GM12878 (cell line): ENCODE results near the gene ABCF3. TPM values are rescaled to one million over a fixed set of nuclear protein-coding genes. Genes with fewer than 3 reads are reported as not detected.

ENCODE experiments used
- ATAC-seq: fragments of 200-7000 bp; cut with Tn5 transposase; 3 replicates; pipeline ENCODE4 v1.9.1; 2020; ENCODE audit warnings: mild to moderate bottlenecking, moderate library complexity
- BruUV-seq: library from RNA; stranded (reverse); fragments of 400-500 nt; replicated peaks from 2 replicates; lab custom pipeline; 2021; lab: Mats Ljungman, UMichigan
- CTCF ChIA-PET: fragments of 300-600 bp; sonication (Branson Sonifier 250); formaldehyde crosslinking; extraction: SDS; loops from one replicate; lab custom pipeline; 2021; ENCODE audit warnings: inconsistent platforms; lab: Yijun Ruan, JAX
- POLR2A ChIA-PET: fragments of 350-600 bp; formaldehyde crosslinking; extraction: SDS; loops from one replicate; lab custom pipeline; 2021; ENCODE audit warnings: inconsistent platforms; lab: Charles Lee
- RAD21 ChIA-PET: fragments of 300-600 bp; sonication (Branson Sonifier 250); formaldehyde crosslinking; loops from one replicate; lab custom pipeline; 2023; ENCODE audit warnings: antibody characterized with exemption; ENCODE audit not compliant: unreplicated experiment; lab: Charles Lee
- SMC1A ChIA-PET: fragments of 300-600 bp; sonication (Branson Sonifier 250); formaldehyde crosslinking; loops from one replicate; lab custom pipeline; 2023; ENCODE audit not compliant: unreplicated experiment, uncharacterized antibody; lab: Charles Lee
- DNase-seq: peaks from one replicate; pipeline ENCODE4 v3.0.0-alpha.2; 2011; ENCODE audit warnings: low read depth, low spot score
- FAIRE-seq: peaks from 3 replicates; lab custom pipeline; 2011; peaks lifted over from hg19 to GRCh38; lab: Jason Lieb, UNC
- H2AFZ ChIP-seq: 2 replicates; pipeline ENCODE4 v1.6.0; 2011; ENCODE audit warnings: low read depth, low read length, control low read depth; ENCODE audit not compliant: control insufficient read depth
- H3K27ac ChIP-seq: 2 replicates; pipeline ENCODE4 v1.5.1; 2011; ENCODE audit warnings: control low read depth; ENCODE audit not compliant: control insufficient read depth, insufficient read depth
- H3K27me3 ChIP-seq, 2 experiments: replicated peaks in 1 of 2; 2 replicates each; pipeline versions ENCODE4 v1.6.0 to v1.6.1; 2011; ENCODE audit warnings: low read length in 1 of 2; ENCODE audit not compliant: control insufficient read depth in 2 of 2, insufficient read depth in 2 of 2
- H3K36me3 ChIP-seq, 2 experiments: 2 replicates each; pipeline ENCODE4 v1.5.1; 2011; ENCODE audit warnings: low read length in 1 of 2; ENCODE audit not compliant: control insufficient read depth in 2 of 2, insufficient read depth in 2 of 2
- H3K4me1 ChIP-seq: 2 replicates; pipeline ENCODE4 v1.6.1; 2011; ENCODE audit warnings: mild to moderate bottlenecking, low read length, moderate library complexity, mixed read lengths; ENCODE audit not compliant: control insufficient read depth, insufficient read depth
- H3K4me2 ChIP-seq: 2 replicates; pipeline ENCODE4 v1.6.0; 2011; ENCODE audit warnings: control low read depth; ENCODE audit not compliant: control insufficient read depth, insufficient read depth
- H3K4me3 ChIP-seq: fragments of 200-600 bp; sonication (generic); 2 replicates; pipeline ENCODE4 v1.5.1; 2016
- H3K79me2 ChIP-seq: 2 replicates; pipeline ENCODE4 v1.6.0; 2011; ENCODE audit warnings: low read length; ENCODE audit not compliant: control insufficient read depth, insufficient read depth
- H3K9ac ChIP-seq: 2 replicates; pipeline ENCODE4 v1.8.0; 2011; ENCODE audit warnings: low read length, control low read depth, mixed read lengths; ENCODE audit not compliant: control insufficient read depth, insufficient read depth
- H3K9me3 ChIP-seq: replicated peaks from 3 replicates; pipeline ENCODE4 v1.5.1; 2011; ENCODE audit warnings: mild to moderate bottlenecking, low read length; ENCODE audit not compliant: control insufficient read depth, insufficient read depth
- H4K20me1 ChIP-seq: 2 replicates; pipeline ENCODE4 v1.6.0; 2011; ENCODE audit not compliant: control insufficient read depth, insufficient read depth
- CREM ChIP-seq: IDR thresholded peaks from 2 replicates; pipeline ENCODE4 v1.6.1; 2014; ENCODE audit warnings: antibody characterized with exemption, low read depth
- EED ChIP-seq: sonication (generic); IDR thresholded peaks from 2 replicates; pipeline ENCODE4 v1.6.1; 2016; ENCODE audit warnings: antibody characterized with exemption, low read depth
- IKZF1 ChIP-seq: fragments of 450-650 bp; conservative IDR thresholded peaks from 2 replicates; pipeline ENCODE4 v1.6.1; 2017; ENCODE audit warnings: antibody characterized with exemption, mild to moderate bottlenecking
- IKZF2 ChIP-seq, 2 experiments: fragments of 450-650 bp; IDR thresholded peaks; 2 replicates each; pipeline ENCODE4 v1.6.1; 2017; ENCODE audit warnings: mild to moderate bottlenecking in 2 of 2, moderate library complexity in 2 of 2
- PML ChIP-seq: IDR thresholded peaks from 2 replicates; pipeline ENCODE4 v1.6.1; 2012; ENCODE audit warnings: low read length, inconsistent platforms
- POLR2AphosphoS5 ChIP-seq: IDR thresholded peaks from 2 replicates; pipeline ENCODE4 v1.6.1; 2011; ENCODE audit warnings: mild to moderate bottlenecking, low read length, inconsistent platforms
- SRF ChIP-seq, 2 experiments: IDR thresholded peaks; 2 replicates each; pipeline ENCODE4 v1.6.1; 2011; ENCODE audit warnings: low read depth in 2 of 2, low read length in 2 of 2, mild to moderate bottlenecking in 1 of 2, moderate library complexity in 1 of 2
- WRNIP1 ChIP-seq: IDR thresholded peaks from 2 replicates; pipeline ENCODE4 v1.6.1; 2011; ENCODE audit warnings: low read depth, low read length, improper control_type of control experiment, borderline replicate concordance
- WGBS: methylation state at CpG from one replicate; pipeline ENCODE4 v1.1.6; 2016; ENCODE audit warnings: low lambda C conversion rate; ENCODE audit not compliant: insufficient replicate concordance, insufficient coverage; ENCODE audit errors: missing lambda C conversion rate; 5-methylcytosine and 5-hydroxymethylcytosine counted together
- in situ Hi-C: fragments of 300-500 bp; cut with MboI; formaldehyde crosslinking; loops from 9 replicates; pipeline ENCODE4 v1.14.3; 2018; ENCODE audit warnings: mixed read lengths
- intact Hi-C: fragments of 100-400 bp; cut with micrococcal nuclease; formaldehyde crosslinking; loops from one replicate; pipeline ENCODE4 v1.14.2; 2022; ENCODE audit not compliant: unreplicated experiment
- polyA plus RNA-seq, 11 experiments: library from polyadenylated mRNA; depleted of rRNA in 4 of 11; unstranded in 6 of 11; stranded (reverse) in 5 of 11; fragments of >200 nt; fragmentation: Nextera tagmentation in 4 of 11; fragmentation: Illumina TruSeq in 1 of 11; extraction: Ambion mirVana in 4 of 11; extraction: Trizol in 1 of 11; gene quantifications; 1 replicate in 1 of 11; 2 replicates in 10 of 11; pipeline versions ENCODE4 v1.2.1 to v1.2.3, GENCODE V29; 2011 to 2016; ENCODE audit warnings: inconsistent platforms in 2 of 11, missing spikeins in 2 of 11, low read depth in 1 of 11
- total RNA-seq, 4 experiments: library from RNA; depleted of rRNA in 3 of 4; stranded (reverse); fragments of >200 nt in 3 of 4; fragmentation: Illumina TruSeq in 1 of 4; extraction: Trizol in 1 of 4; gene quantifications; 2 replicates each; pipeline versions ENCODE4 v1.2.1 to v1.2.3, GENCODE V29; 2013 to 2021

Gene ABCF3
- total and polyA plus RNA-seq, 10 of the 15 experiments (the other 5 are each of a cell fraction or from before 2014, with no cell fraction given): 6.1 to 71.3 (median 46.9) TPM

DNA sequence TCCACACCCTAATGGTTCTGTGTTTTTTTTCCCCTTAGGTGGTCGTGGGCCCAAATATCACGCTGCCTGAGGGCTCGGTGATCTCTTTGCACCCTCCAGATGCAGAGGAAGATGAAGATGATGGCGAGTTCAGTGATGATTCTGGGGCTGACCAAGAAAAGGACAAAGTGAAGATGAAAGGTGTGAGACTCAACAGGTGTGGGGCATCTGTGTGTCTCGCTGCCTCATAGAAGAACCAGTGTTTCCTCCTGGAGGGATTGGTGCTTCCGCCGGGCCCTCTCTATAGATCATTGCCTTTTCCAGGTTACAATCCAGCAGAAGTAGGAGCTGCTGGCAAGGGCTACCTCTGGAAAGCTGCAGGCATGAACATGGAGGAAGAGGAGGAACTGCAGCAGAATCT is 43.8 kb upstream of the ABCF3 start:
- no peak for FAIRE-seq
- no peaks in the 10 kb centered on the region for H4K20me1 ChIP-seq
- ATAC-seq: no peak
- no peak overlapping the region for H3K4me3 ChIP-seq
- H3K27ac ChIP-seq: no peak overlapping the region
- H2AFZ ChIP-seq: no peak overlapping the region
- ChIA-PET SMC1A (no interaction called here), RAD21 (no interaction called here), CTCF (interaction anchor here (0.5 kb wide), 1 partner anchor 204 kb away, joined by 3 read pairs; no protein-coding TSS in a partner anchor), POLR2A (no interaction called here)
- TF ChIP-seq POLR2AphosphoS5 (0 out of 2 replicates have a peak, but pooled peaks have one; percentile 8), SRF (IDR thresholded peaks at IDR 0.05; ENCODE audit: low read depth in 2 of 2, low read length in 2 of 2) (no peak)
- in situ Hi-C loops (no loop called here), intact Hi-C loops (no loop called here)
- DNase-seq: no peak
- peaks cover 27 to 34% of the 10 kb centered on the region in 2 experiments for H3K36me3 ChIP-seq
- H3K4me1 ChIP-seq: no peaks in the 10 kb centered on the region; the same call in 1 of the 2 replicates
- peaks cover 10% of the 10 kb centered on the region for H3K79me2 ChIP-seq
- no peak overlapping the region for H3K9ac ChIP-seq
- no peaks in the 10 kb centered on the region for H3K27me3 ChIP-seq
- WGBS: 84% methylated on average over 7 of the region's 7 CpGs
- no peak overlapping the region for H3K4me2 ChIP-seq
- no peaks in the 10 kb centered on the region for H3K9me3 ChIP-seq
- no TSS peak for BruUV-seq

DNA sequence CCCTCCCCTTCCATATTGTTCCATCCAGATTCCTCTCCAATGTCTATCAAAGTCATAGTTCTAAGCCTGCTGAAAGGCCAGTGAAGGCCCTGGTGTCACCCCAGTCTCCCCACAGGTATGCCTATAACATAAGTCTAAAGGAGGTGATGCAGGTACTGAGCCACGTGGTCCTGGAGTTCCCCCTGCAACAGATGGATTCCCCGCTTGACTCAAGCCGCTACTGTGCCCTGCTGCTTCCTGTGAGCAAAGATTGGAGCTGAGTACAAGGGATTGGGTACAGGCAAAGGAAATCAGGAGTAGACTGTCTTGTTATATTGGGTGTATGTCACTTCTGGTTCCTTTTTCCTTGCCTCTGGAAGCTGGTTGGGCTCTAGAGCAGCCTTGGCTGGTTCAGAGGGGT is 42.7 kb upstream of the ABCF3 start:
- Histone ChIP-seq H2AFZ (no peak overlapping the region), H3K36me3 (peaks cover 27 to 34% of the 10 kb centered on the region in 2 experiments), H3K4me3 (no peak overlapping the region), H3K4me1 (no peaks in the 10 kb centered on the region; the same call in 1 of the 2 replicates), H3K4me2 (no peak overlapping the region), H3K79me2 (no peaks in the 10 kb centered on the region), H3K9me3 (no peaks in the 10 kb centered on the region), H3K27me3 (no peaks in the 10 kb centered on the region), H3K9ac (peak overlapping the region; percentile 7; the same call in 1 of the 2 replicates), H3K27ac (peak overlapping the region; percentile 37), H4K20me1 (no peaks in the 10 kb centered on the region)
- ChIA-PET RAD21 (no interaction called here), SMC1A (no interaction called here), CTCF (interaction anchor here (0.8 to 1.9 kb wide), 3 partner anchors 85 to 228 kb away, joined by 3 to 5 read pairs (median 4); partner anchors contain the start of gene EEF1AKMT4), POLR2A (interaction anchor here (1.1 kb wide), 1 partner anchor 12 kb away, joined by 3 read pairs; no protein-coding TSS in a partner anchor)
- peak; percentile 88 for ATAC-seq
- intact Hi-C loops (no loop called here), in situ Hi-C loops (no loop called here)
- TF ChIP-seq CREM (0 out of 2 replicates have a peak, but pooled peaks have one; percentile 27), EED (peak; percentile 66; the same call in 1 of the 2 replicates), WRNIP1 (no peak), IKZF1 (0 out of 2 replicates have a peak, but pooled peaks have one; percentile 11), PML (no peak), IKZF2 (IDR thresholded peaks at IDR 0.05) (0 out of 4 replicates have a peak, but pooled peaks of 1 of the 2 experiments have one; percentile 11)
- FAIRE-seq: no peak
- no TSS peak for BruUV-seq
- WGBS: 18% methylated on average over 3 of the region's 3 CpGs
- DNase-seq: no peak
